Keratinocyte (primary cell): Measurements from ENCODE around the gene PPP2R5A. TPM values are rescaled to one million over a fixed set of nuclear protein-coding genes. Genes with fewer than 3 reads are reported as not detected.

ENCODE experiments used
- DNase-seq: peaks from one replicate; pipeline ENCODE4 v3.0.0-alpha.2; 2011; ENCODE audit warnings: low read depth, missing footprints, low spot score
- FAIRE-seq: peaks from 2 replicates; lab custom pipeline; 2011; peaks lifted over from hg19 to GRCh38; lab: Jason Lieb, UNC
- H2AFZ ChIP-seq: 2 replicates; pipeline ENCODE4 v1.6.0; 2012; ENCODE audit warnings: low read length, control low read depth, inconsistent platforms; ENCODE audit not compliant: control insufficient read depth
- H3K27ac ChIP-seq: 2 replicates; pipeline ENCODE4 v1.5.1; 2011; ENCODE audit warnings: low read length; ENCODE audit not compliant: control insufficient read depth, insufficient read depth
- H3K27me3 ChIP-seq: 3 replicates; pipeline ENCODE4 v1.6.0; 2011; ENCODE audit warnings: low read length; ENCODE audit not compliant: control insufficient read depth, insufficient read depth; ENCODE audit errors: extremely low read depth
- H3K36me3 ChIP-seq, 2 experiments: 2 replicates in 1 of 2; 3 replicates in 1 of 2; pipeline ENCODE4 v1.5.1; 2011; ENCODE audit warnings: low read length in 2 of 2, mild to moderate bottlenecking in 1 of 2; ENCODE audit not compliant: control insufficient read depth in 2 of 2, insufficient read depth in 2 of 2; ENCODE audit errors: extremely low read depth in 1 of 2
- H3K4me1 ChIP-seq: 3 replicates; pipeline ENCODE4 v1.5.1; 2011; ENCODE audit warnings: low read length; ENCODE audit not compliant: control insufficient read depth, insufficient read depth; ENCODE audit errors: extremely low read depth
- H3K4me2 ChIP-seq: 3 replicates; pipeline ENCODE4 v1.6.0; 2011; ENCODE audit warnings: low read depth, low read length; ENCODE audit not compliant: control insufficient read depth, insufficient read depth; ENCODE audit errors: extremely low read depth
- H3K4me3 ChIP-seq, 3 experiments: fragments of 200-600 bp in 1 of 3; sonication (generic) in 1 of 3; 2 replicates in 2 of 3; 3 replicates in 1 of 3; pipeline ENCODE4 v1.5.1; 2011 to 2016; ENCODE audit warnings: low read length in 3 of 3, mild to moderate bottlenecking in 3 of 3, control low read depth in 2 of 3, inconsistent platforms in 1 of 3, low read depth in 1 of 3, mixed read lengths in 1 of 3, mixed run types in 1 of 3, moderate library complexity in 1 of 3; ENCODE audit not compliant: control insufficient read depth in 2 of 3, insufficient read depth in 2 of 3; ENCODE audit errors: extremely low read depth in 1 of 3
- H3K79me2 ChIP-seq: 2 replicates; pipeline ENCODE4 v1.6.0; 2012; ENCODE audit warnings: low read length; ENCODE audit not compliant: control insufficient read depth, insufficient read depth
- H3K9ac ChIP-seq: 3 replicates; pipeline ENCODE4 v1.6.0; 2011; ENCODE audit warnings: low read length; ENCODE audit not compliant: control insufficient read depth, insufficient read depth; ENCODE audit errors: extremely low read depth
- H3K9me1 ChIP-seq: 3 replicates; pipeline ENCODE4 v1.6.0; 2011; ENCODE audit warnings: low read length; ENCODE audit not compliant: control insufficient read depth, insufficient read depth; ENCODE audit errors: extremely low read depth
- H3K9me3 ChIP-seq: 2 replicates; pipeline ENCODE4 v1.5.1; 2012; ENCODE audit warnings: low read depth, low read length; ENCODE audit not compliant: control insufficient read depth
- H4K20me1 ChIP-seq: 3 replicates; pipeline ENCODE4 v1.6.0; 2011; ENCODE audit warnings: low read length; ENCODE audit not compliant: control insufficient read depth, insufficient read depth; ENCODE audit errors: extremely low read depth
- CTCF ChIP-seq, 3 experiments: IDR thresholded peaks in 1 of 3; conservative IDR thresholded peaks in 1 of 3; optimal IDR thresholded peaks in 1 of 3; 2 replicates in 2 of 3; 3 replicates in 1 of 3; pipeline versions ENCODE3 to v1.5.1; 2011; ENCODE audit warnings: low read length in 3 of 3, mild to moderate bottlenecking in 3 of 3, moderate library complexity in 2 of 3, control low read depth in 1 of 3, inconsistent platforms in 1 of 3; ENCODE audit not compliant: insufficient read depth in 2 of 3; ENCODE audit errors: extremely low read depth in 1 of 3
- EZH2 ChIP-seq: IDR thresholded peaks from one replicate; pipeline ENCODE4 v1.6.1; 2012; ENCODE audit warnings: inconsistent platforms, mild to moderate bottlenecking, low read length, moderate library complexity
- dilution Hi-C: fragments of 300-500 bp; cut with MboI; formaldehyde crosslinking; loops from one replicate; pipeline ENCODE4 v1.7.0; 2020; ENCODE audit warnings: low sequenced_read_pairs; ENCODE audit not compliant: extremely low pct_ligation_motif_present
- polyA plus RNA-seq, 5 experiments: library from polyadenylated mRNA; depleted of rRNA in 3 of 5; stranded (reverse) in 3 of 5; stranded (forward) in 1 of 5; unstranded in 1 of 5; fragments of >200 nt; gene quantifications; 1 replicate in 1 of 5; 2 replicates in 3 of 5; 3 replicates in 1 of 5; pipeline versions ENCODE4 v1.2.1 to v1.2.3, GENCODE V29; 2011 to 2012; ENCODE audit warnings: missing spikeins in 2 of 5, low read depth in 1 of 5, low replicate concordance in 1 of 5

PPP2R5A gene
- polyA plus RNA-seq, 1 donor (not counting 4 experiments of a cell fraction or from before 2014, with no cell fraction given) = 26.2 TPM

DNA sequence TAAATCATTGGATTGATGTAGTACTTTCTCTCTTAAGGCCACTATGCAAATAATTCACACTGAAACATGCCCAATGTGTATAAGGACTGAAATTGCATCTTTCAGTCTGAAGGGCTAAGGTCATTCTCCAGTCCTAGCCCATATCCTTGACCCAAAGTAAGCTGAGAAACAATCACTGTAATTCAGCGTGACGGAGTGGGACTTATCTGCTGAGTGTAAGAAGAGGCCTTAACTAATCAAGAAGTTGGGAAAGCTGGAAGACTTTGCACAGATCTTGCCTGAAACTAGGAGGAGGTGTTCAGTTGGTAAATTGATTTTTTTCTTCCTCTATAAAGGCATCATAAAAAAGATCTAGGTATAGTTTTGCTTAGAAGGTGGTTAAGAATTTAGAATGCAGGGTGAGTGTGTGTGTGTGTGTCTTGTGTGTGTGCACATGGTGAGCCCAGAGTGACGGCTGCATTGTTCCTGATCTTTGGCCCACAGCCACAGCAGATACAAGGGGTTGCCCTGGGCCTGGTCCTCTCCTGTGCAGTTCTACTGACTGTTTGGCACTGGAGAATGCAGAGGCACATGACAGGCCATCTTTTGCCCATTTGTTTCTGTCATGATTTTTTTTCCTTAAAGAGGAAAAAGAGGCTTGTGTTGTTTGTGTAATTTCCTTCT, 13.3 kb upstream of the PPP2R5A start:
- H4K20me1 ChIP-seq = no peaks in the 10 kb centered on the region
- no peaks in the 10 kb centered on the region for H3K9me1 ChIP-seq
- H3K27me3 ChIP-seq = no peaks in the 10 kb centered on the region
- DNase-seq (no peak), FAIRE-seq (no peak)
- no peaks in the 10 kb centered on the region for H3K79me2 ChIP-seq
- H3K9ac ChIP-seq = no peak overlapping the region
- TF ChIP-seq EZH2 = no peak
- H3K27ac ChIP-seq = no peak overlapping the region
- no peak overlapping the region for H3K4me2 ChIP-seq
- no peaks in the 10 kb centered on the region for H3K4me1 ChIP-seq
- dilution Hi-C loops = no loop called here
- H3K36me3 ChIP-seq = no peaks in the 10 kb centered on the region
- no peak overlapping the region for H3K4me3 ChIP-seq
- no peaks in the 10 kb centered on the region for H3K9me3 ChIP-seq
- no peak overlapping the region for H2AFZ ChIP-seq

GRCh38 chr1:212281590-212281989, 3.6 kb upstream of the PPP2R5A start:
- Histone ChIP-seq H3K27ac (no peak overlapping the region), H3K4me3 (no peak overlapping the region), H3K27me3 (no peaks in the 10 kb centered on the region), H3K79me2 (peaks cover 8% of the 10 kb centered on the region), H3K36me3 (no peaks in the 10 kb centered on the region), H3K4me1 (no peaks in the 10 kb centered on the region), H3K9ac (no peak overlapping the region), H4K20me1 (no peaks in the 10 kb centered on the region), H3K9me1 (no peaks in the 10 kb centered on the region), H3K4me2 (no peak overlapping the region), H2AFZ (no peak overlapping the region), H3K9me3 (no peaks in the 10 kb centered on the region)
- TF ChIP-seq EZH2 (no peak), CTCF (optimal IDR thresholded peaks at IDR 0.05 in 1 of 3, IDR thresholded peaks at IDR 0.05 in 1 of 3, conservative IDR thresholded peaks at IDR 0.05 in 1 of 3; ENCODE audit: extremely low read depth in 1 of 3, insufficient read depth in 2 of 3, low read length in 3 of 3) (no peak)
- DNase-seq = no peak
- no peak for FAIRE-seq
- dilution Hi-C loops = no loop called here

- FAIRE-seq (no peak), DNase-seq (no peak)
- H3K9me1 ChIP-seq = no peaks in the 10 kb centered on the region
- no peak for TF ChIP-seq EZH2
- TF ChIP-seq CTCF (optimal IDR thresholded peaks at IDR 0.05 in 1 of 3, IDR thresholded peaks at IDR 0.05 in 1 of 3, conservative IDR thresholded peaks at IDR 0.05 in 1 of 3; ENCODE audit: extremely low read depth in 1 of 3, insufficient read depth in 2 of 3, low read length in 3 of 3) = no peak
- no peaks in the 10 kb centered on the region for H4K20me1 ChIP-seq
- H3K9ac ChIP-seq = no peak overlapping the region
- no peaks in the 10 kb centered on the region for H3K36me3 ChIP-seq
- H3K4me2 ChIP-seq = peak overlapping the region; percentile 85
- H3K27me3 ChIP-seq = no peaks in the 10 kb centered on the region
- dilution Hi-C loops = no loop called here
- no peak overlapping the region for H2AFZ ChIP-seq
- H3K4me3 ChIP-seq = no peak overlapping the region
- peaks cover 12% of the 10 kb centered on the region for H3K4me1 ChIP-seq
- no peak overlapping the region for H3K27ac ChIP-seq
- peaks cover 27% of the 10 kb centered on the region for H3K79me2 ChIP-seq
- no peaks in the 10 kb centered on the region for H3K9me3 ChIP-seq
Observed at GRCh38 chr1:212283741-212284140, 1.5 kb upstream of the PPP2R5A start.
